SK-N-SH (cell line): ENCODE results near the gene DDRGK1. TPM values are rescaled to one million over a fixed set of nuclear protein-coding genes. Genes with fewer than 3 reads are reported as not detected.

Experiments used
- CTCF ChIA-PET: fragments of 300-600, 350-600 bp; formaldehyde crosslinking; extraction: SDS; loops from one replicate; lab custom pipeline; 2021; lab: Yijun Ruan, JAX
- POLR2A ChIA-PET: fragments of 350-600 bp; sonication (Branson Sonifier 250); formaldehyde crosslinking; extraction: SDS; loops from one replicate; lab custom pipeline; 2020; ENCODE audit warnings: antibody characterized with exemption, inconsistent platforms; lab: Yijun Ruan, JAX
- DNase-seq: peaks from one replicate; pipeline ENCODE4 v3.0.0; 2012
- H2AFZ ChIP-seq: fragments of 200-600 bp; sonication (generic); 2 replicates; pipeline ENCODE4 v1.8.1; 2016; ENCODE audit warnings: antibody characterized with exemption, mild to moderate bottlenecking, low read depth
- H3F3A ChIP-seq: fragments of 200-600 bp; sonication (generic); replicated peaks from 2 replicates; pipeline ENCODE3; 2016; ENCODE audit warnings: antibody characterized with exemption, mild to moderate bottlenecking; ENCODE audit not compliant: insufficient read depth
- H3K27ac ChIP-seq, 2 experiments: fragments of 200-500 bp in 1 of 2; fragments of 200-600 bp in 1 of 2; sonication (Bioruptor generic) in 1 of 2; sonication (generic), shearing (Covaris generic) in 1 of 2; 2 replicates each; pipeline versions ENCODE4 v1.5.1 to v1.6.1; 2014 to 2016; ENCODE audit warnings: low read depth in 2 of 2, inconsistent platforms in 1 of 2, low read length in 1 of 2, mild to moderate bottlenecking in 1 of 2, mixed read lengths in 1 of 2
- H3K27me3 ChIP-seq: fragments of 200-600 bp; sonication (generic), shearing (Covaris generic); 2 replicates; pipeline ENCODE4 v1.6.1; 2016; ENCODE audit warnings: mixed run types; ENCODE audit not compliant: insufficient read depth
- H3K36me3 ChIP-seq, 2 experiments: fragments of 200-500 bp in 1 of 2; fragments of 200-600 bp in 1 of 2; sonication (Bioruptor generic) in 1 of 2; sonication (generic) in 1 of 2; replicated peaks in 1 of 2; 2 replicates each; pipeline versions ENCODE3 to v1.5.1; 2014 to 2016; ENCODE audit warnings: low read length in 1 of 2, mild to moderate bottlenecking in 1 of 2; ENCODE audit not compliant: insufficient read depth in 2 of 2, control insufficient read depth in 1 of 2
- H3K4me1 ChIP-seq, 2 experiments: fragments of 200-500 bp in 1 of 2; fragments of 200-600 bp in 1 of 2; sonication (Bioruptor generic) in 1 of 2; sonication (generic), shearing (Covaris generic) in 1 of 2; 2 replicates each; pipeline versions ENCODE4 v1.5.1 to v1.6.1; 2014 to 2016; ENCODE audit warnings: low read depth in 1 of 2, low read length in 1 of 2, mixed run types in 1 of 2; ENCODE audit not compliant: insufficient read depth in 2 of 2, control insufficient read depth in 1 of 2
- H3K4me2 ChIP-seq: fragments of 200-600 bp; sonication (generic), shearing (Covaris generic); 2 replicates; pipeline ENCODE4 v1.6.1; 2017; ENCODE audit warnings: mixed run types
- H3K4me3 ChIP-seq, 2 experiments: fragments of 200-500 bp in 1 of 2; fragments of 200-600 bp in 1 of 2; sonication (Bioruptor generic) in 1 of 2; sonication (generic), shearing (Covaris generic) in 1 of 2; 2 replicates each; pipeline versions ENCODE4 v1.5.1 to v1.8.1; 2014 to 2016; ENCODE audit warnings: low read depth in 2 of 2, inconsistent platforms in 1 of 2, low read length in 1 of 2, mild to moderate bottlenecking in 1 of 2, mixed read lengths in 1 of 2, moderate library complexity in 1 of 2
- H3K79me2 ChIP-seq: fragments of 200-600 bp; sonication (generic); 2 replicates; pipeline ENCODE4 v1.8.1; 2017; ENCODE audit warnings: mild to moderate bottlenecking; ENCODE audit not compliant: insufficient read depth
- H3K9ac ChIP-seq: fragments of 200-600 bp; sonication (generic); 2 replicates; pipeline ENCODE4 v1.6.1; 2017; ENCODE audit warnings: mixed run types
- H3K9me2 ChIP-seq: fragments of 200-600 bp; sonication (generic); 2 replicates; pipeline ENCODE4 v1.6.1; 2017; ENCODE audit warnings: mixed run types
- H3K9me3 ChIP-seq: fragments of 200-600 bp; sonication (generic); 2 replicates; pipeline ENCODE4 v1.6.1; 2017; ENCODE audit warnings: mixed run types, mild to moderate bottlenecking, moderate library complexity
- H4K20me1 ChIP-seq: fragments of 200-600 bp; sonication (generic); 2 replicates; pipeline ENCODE4 v1.6.1; 2017; ENCODE audit warnings: mild to moderate bottlenecking, mixed run types; ENCODE audit not compliant: insufficient read depth
- CTCF ChIP-seq: fragments of 200-600 bp; sonication (generic); IDR thresholded peaks from 2 replicates; pipeline ENCODE4 v1.6.1; 2017; ENCODE audit warnings: antibody characterized with exemption, mild to moderate bottlenecking, moderate library complexity
- EZH2phosphoT487 ChIP-seq: fragments of 200-600 bp; sonication (generic); IDR thresholded peaks from 2 replicates; pipeline ENCODE4 v1.6.1; 2017; ENCODE audit warnings: low read depth, mixed run types, mild to moderate bottlenecking, antibody characterized with exemption, moderate library complexity, borderline replicate concordance
- FOXM1 ChIP-seq: IDR thresholded peaks from 2 replicates; pipeline ENCODE4 v1.4.0; 2012; ENCODE audit warnings: low read depth, mild to moderate bottlenecking
- GATA2 ChIP-seq: sonication (generic); formaldehyde crosslinking; IDR thresholded peaks from 2 replicates; pipeline ENCODE4 v1.5.0; 2020; ENCODE audit warnings: mild to moderate bottlenecking, missing genetic modification reagents
- IRF3 ChIP-seq: fragments of 150-350 bp; IDR thresholded peaks from 2 replicates; pipeline ENCODE4 v1.6.1; 2016; ENCODE audit warnings: mild to moderate bottlenecking, low read depth, low read length
- MAX ChIP-seq: IDR thresholded peaks from 2 replicates; pipeline ENCODE4 v1.4.0; 2012; ENCODE audit warnings: low read depth
- MEF2A ChIP-seq: IDR thresholded peaks from 2 replicates; pipeline ENCODE4 v1.4.0; 2012; ENCODE audit warnings: low read depth, borderline replicate concordance
- MXI1 ChIP-seq: IDR thresholded peaks from 2 replicates; pipeline ENCODE4 v1.6.1; 2012; ENCODE audit warnings: mild to moderate bottlenecking, low read depth, low read length, improper control_type of control experiment
- NFIC ChIP-seq: IDR thresholded peaks from 2 replicates; pipeline ENCODE4 v1.4.0; 2012; ENCODE audit warnings: borderline replicate concordance
- RAD21 ChIP-seq: IDR thresholded peaks from 2 replicates; pipeline ENCODE4 v1.6.1; 2012; ENCODE audit warnings: mild to moderate bottlenecking, low read length
- RXRA ChIP-seq: IDR thresholded peaks from 2 replicates; pipeline ENCODE4 v1.4.0; 2012; ENCODE audit warnings: low read depth, mild to moderate bottlenecking, borderline replicate concordance
- TAF1 ChIP-seq: IDR thresholded peaks from 2 replicates; pipeline ENCODE4 v1.6.1; 2012; ENCODE audit warnings: low read depth, mild to moderate bottlenecking, low read length, moderate library complexity, borderline replicate concordance
- TEAD4 ChIP-seq: IDR thresholded peaks from 2 replicates; pipeline ENCODE4 v1.4.0; 2012; ENCODE audit warnings: mild to moderate bottlenecking, borderline replicate concordance; ENCODE audit not compliant: insufficient read depth
- YY1 ChIP-seq: IDR thresholded peaks from 2 replicates; pipeline ENCODE4 v1.4.0; 2012; ENCODE audit warnings: low read depth, mild to moderate bottlenecking
- WGBS: methylation state at CpG from one replicate; pipeline ENCODE4 v1.1.6; 2017; ENCODE audit warnings: low lambda C conversion rate; 5-methylcytosine and 5-hydroxymethylcytosine counted together
- polyA plus RNA-seq, 3 experiments: library from polyadenylated mRNA; depleted of rRNA; stranded (reverse); fragments of >200 nt; gene quantifications; 2 replicates each; pipeline ENCODE4 v1.2.3, GENCODE V29; 2012
- TF ChIP-seq, protein P1 (sequence below): fragments of 150-350 bp; IDR thresholded peaks from 2 replicates; pipeline ENCODE4 v1.6.1; 2017; ENCODE audit warnings: antibody characterized with exemption, low read length, low read depth, borderline replicate concordance

Gene DDRGK1
- polyA plus RNA-seq, 1 of the 3 experiments (the other 2 are of a cell fraction): 70.6 TPM

- peak overlapping the region; percentile 51 to 65 for H3K27ac ChIP-seq
- 4% methylated on average over 8 of the region's 10 CpGs for WGBS
- no peaks in the 10 kb centered on the region for H4K20me1 ChIP-seq
- H2AFZ ChIP-seq: peak overlapping the region; percentile 97
- peak overlapping the region; percentile 71 to 92 for H3K4me3 ChIP-seq
- H3K9ac ChIP-seq: peak overlapping the region; percentile 81
- TF ChIP-seq MEF2A (no peak), MAX (no peak), CTCF (no peak), YY1 (no peak), TAF1 (0 out of 2 replicates have a peak, but pooled peaks have one; percentile 21)
- TF ChIP-seq, protein P1, sequence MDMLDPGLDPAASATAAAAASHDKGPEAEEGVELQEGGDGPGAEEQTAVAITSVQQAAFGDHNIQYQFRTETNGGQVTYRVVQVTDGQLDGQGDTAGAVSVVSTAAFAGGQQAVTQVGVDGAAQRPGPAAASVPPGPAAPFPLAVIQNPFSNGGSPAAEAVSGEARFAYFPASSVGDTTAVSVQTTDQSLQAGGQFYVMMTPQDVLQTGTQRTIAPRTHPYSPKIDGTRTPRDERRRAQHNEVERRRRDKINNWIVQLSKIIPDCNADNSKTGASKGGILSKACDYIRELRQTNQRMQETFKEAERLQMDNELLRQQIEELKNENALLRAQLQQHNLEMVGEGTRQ: no peak
- TF ChIP-seq, all 33 proteins: peak for 1
- ChIA-PET CTCF (interaction anchor here (2.1 to 3.7 kb wide), 2 partner anchors 10 to 107 kb away, joined by 8 to 27 read pairs; no protein-coding TSS in a partner anchor), POLR2A (no interaction called here)
- DNase-seq: no peak
- peaks cover 7 to 12% of the 10 kb centered on the region in 2 experiments; a peak in 1 of 4 replicates for H3K4me1 ChIP-seq
- peaks cover 3 to 5% of the 10 kb centered on the region in 2 experiments for H3K36me3 ChIP-seq
- no peaks in the 10 kb centered on the region for H3K9me3 ChIP-seq
- no peaks in the 10 kb centered on the region for H3K27me3 ChIP-seq
- H3K4me2 ChIP-seq: peak overlapping the region; percentile 94
- H3K79me2 ChIP-seq: peaks cover 63% of the 10 kb centered on the region
- no peaks in the 10 kb centered on the region for H3F3A ChIP-seq
- H3K9me2 ChIP-seq: no peaks in the 10 kb centered on the region
Observed at GRCh38 chr20:3208786-3209256, 4.3 kb upstream of the DDRGK1 start.

DNA sequence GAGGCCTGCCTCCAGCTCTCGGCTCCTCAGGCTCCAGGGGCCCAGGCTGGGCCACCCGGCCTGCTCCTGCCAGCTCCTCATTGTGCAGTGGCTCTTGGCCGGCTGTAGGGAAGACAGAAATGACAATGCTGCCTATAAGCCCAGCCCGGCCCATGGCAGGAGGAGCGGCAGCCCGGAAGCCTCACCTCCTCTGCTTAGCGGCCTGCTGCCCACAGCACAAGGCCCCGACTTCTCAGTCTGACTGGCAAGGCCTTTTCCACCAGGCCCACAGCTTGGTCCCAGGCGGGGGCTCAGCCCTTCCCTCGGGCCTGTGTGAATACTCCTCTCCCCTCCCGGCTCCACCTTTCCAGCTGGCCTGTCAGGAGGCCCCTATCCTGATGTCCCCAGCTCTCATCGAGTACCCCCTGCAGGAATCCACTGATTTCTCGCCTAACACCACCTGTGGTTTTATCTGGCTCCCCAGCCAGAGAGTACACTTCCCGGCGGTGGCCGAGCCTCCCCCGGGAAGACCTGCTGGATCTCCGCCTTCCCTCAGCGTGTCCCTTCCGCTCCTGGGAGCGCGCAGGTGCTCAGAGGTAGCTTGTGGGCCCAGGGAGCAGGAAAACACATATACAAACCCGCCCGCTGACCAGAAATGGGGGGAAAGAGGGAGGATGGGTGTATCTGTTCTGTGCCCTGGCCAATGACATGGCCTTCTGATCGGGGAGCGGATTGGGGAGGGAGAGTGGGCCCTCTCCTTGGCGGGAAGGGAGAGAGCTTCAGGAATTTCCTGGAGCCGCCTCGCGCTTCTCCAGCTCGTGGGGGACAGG is 963 bp downstream of the DDRGK1 start:
- Histone ChIP-seq H3K9me2 (no peaks in the 10 kb centered on the region), H3F3A (no peaks in the 10 kb centered on the region), H3K36me3 (peaks cover 8 to 15% of the 10 kb centered on the region in 2 experiments), H2AFZ (peak overlapping the region; percentile 85; the same call in 1 of the 2 replicates), H3K4me3 (peak overlapping the region; percentile 81 to 90), H3K4me1 (peaks cover 5 to 16% of the 10 kb centered on the region in 2 experiments; a peak in 2 of 4 replicates), H3K4me2 (peak overlapping the region; percentile 99), H3K9me3 (no peaks in the 10 kb centered on the region), H3K9ac (peak overlapping the region; percentile 81), H3K27ac (peak overlapping the region; percentile 70 to 90), H4K20me1 (no peaks in the 10 kb centered on the region), H3K79me2 (peaks cover 38% of the 10 kb centered on the region), H3K27me3 (no peaks in the 10 kb centered on the region)
- DNase-seq: peak; percentile 74
- whole genome bisulfite sequencing: 12% methylated on average over 22 of the region's 31 CpGs
- ChIA-PET POLR2A (interaction anchor here (0.7 kb wide), 1 partner anchor 42 kb away, joined by 3 read pairs; no protein-coding TSS in a partner anchor), CTCF (interaction anchor here (0.5 to 1.7 kb wide), 5 partner anchors 13 to 868 kb away, joined by 3 to 8 read pairs (median 3); no protein-coding TSS in a partner anchor)
- TF ChIP-seq GATA2 (no peak), CTCF (no peak), TAF1 (no peak; the same call in 1 of the 2 replicates), RAD21 (no peak), IRF3 (no peak), RXRA (no peak), EZH2phosphoT487 (no peak), TEAD4 (no peak), MEF2A (no peak), NFIC (no peak), FOXM1 (no peak), MXI1 (no peak), MAX (no peak)
- TF ChIP-seq, protein P1: no peak
